ENCODE results near the gene ORMDL3.

- TF ChIP-seq REST (IDR thresholded peaks at IDR 0.05; ENCODE audit: insufficient read depth in 1 of 2, low read depth in 2 of 2, low read length in 1 of 2) = no peak
- TF ChIP-seq, protein P1, sequence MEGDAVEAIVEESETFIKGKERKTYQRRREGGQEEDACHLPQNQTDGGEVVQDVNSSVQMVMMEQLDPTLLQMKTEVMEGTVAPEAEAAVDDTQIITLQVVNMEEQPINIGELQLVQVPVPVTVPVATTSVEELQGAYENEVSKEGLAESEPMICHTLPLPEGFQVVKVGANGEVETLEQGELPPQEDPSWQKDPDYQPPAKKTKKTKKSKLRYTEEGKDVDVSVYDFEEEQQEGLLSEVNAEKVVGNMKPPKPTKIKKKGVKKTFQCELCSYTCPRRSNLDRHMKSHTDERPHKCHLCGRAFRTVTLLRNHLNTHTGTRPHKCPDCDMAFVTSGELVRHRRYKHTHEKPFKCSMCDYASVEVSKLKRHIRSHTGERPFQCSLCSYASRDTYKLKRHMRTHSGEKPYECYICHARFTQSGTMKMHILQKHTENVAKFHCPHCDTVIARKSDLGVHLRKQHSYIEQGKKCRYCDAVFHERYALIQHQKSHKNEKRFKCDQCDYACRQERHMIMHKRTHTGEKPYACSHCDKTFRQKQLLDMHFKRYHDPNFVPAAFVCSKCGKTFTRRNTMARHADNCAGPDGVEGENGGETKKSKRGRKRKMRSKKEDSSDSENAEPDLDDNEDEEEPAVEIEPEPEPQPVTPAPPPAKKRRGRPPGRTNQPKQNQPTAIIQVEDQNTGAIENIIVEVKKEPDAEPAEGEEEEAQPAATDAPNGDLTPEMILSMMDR (IDR thresholded peaks at IDR 0.05) = no peak
- no peak for TF ChIP-seq POLR2AphosphoS5 (IDR thresholded peaks at IDR 0.05; ENCODE audit: low read depth, low read length)
- no peak for TF ChIP-seq TCF7L2 (IDR thresholded peaks at IDR 0.05; ENCODE audit: low read depth, low read length)
Observed at GRCh38 chr17:39955726-39956225, 28.4 kb upstream of the ORMDL3 start.
